IMR-90 (cell line): ENCODE results near the gene BRF1. TPM values are rescaled to one million over a fixed set of nuclear protein-coding genes. Genes with fewer than 3 reads are reported as not detected.

Experiments
- CTCF ChIP-seq: conservative IDR thresholded peaks from 2 replicates; pipeline ENCODE4 v1.5.1; 2012; ENCODE audit warnings: mild to moderate bottlenecking, low read depth, low read length, improper control_type of control experiment
- MAFK ChIP-seq: IDR thresholded peaks from 2 replicates; pipeline ENCODE4 v1.6.1; 2012; ENCODE audit warnings: low read depth, low read length, improper control_type of control experiment
- polyA plus RNA-seq, 3 experiments: library from polyadenylated mRNA; depleted of rRNA; stranded (reverse); fragments of >200 nt; gene quantifications; 2 replicates each; pipeline ENCODE4 v1.2.3, GENCODE V29; 2012; ENCODE audit warnings: low replicate concordance in 1 of 3
- total RNA-seq: library from RNA; depleted of rRNA; stranded (reverse); fragments of >200 nt; gene quantifications from 2 replicates; pipeline ENCODE4 v1.2.3, GENCODE V29; 2012

The BRF1 gene
- total and polyA plus RNA-seq, 2 of the 4 experiments (the other 2 are of a cell fraction) = 12.4 to 16.7 TPM

DNA sequence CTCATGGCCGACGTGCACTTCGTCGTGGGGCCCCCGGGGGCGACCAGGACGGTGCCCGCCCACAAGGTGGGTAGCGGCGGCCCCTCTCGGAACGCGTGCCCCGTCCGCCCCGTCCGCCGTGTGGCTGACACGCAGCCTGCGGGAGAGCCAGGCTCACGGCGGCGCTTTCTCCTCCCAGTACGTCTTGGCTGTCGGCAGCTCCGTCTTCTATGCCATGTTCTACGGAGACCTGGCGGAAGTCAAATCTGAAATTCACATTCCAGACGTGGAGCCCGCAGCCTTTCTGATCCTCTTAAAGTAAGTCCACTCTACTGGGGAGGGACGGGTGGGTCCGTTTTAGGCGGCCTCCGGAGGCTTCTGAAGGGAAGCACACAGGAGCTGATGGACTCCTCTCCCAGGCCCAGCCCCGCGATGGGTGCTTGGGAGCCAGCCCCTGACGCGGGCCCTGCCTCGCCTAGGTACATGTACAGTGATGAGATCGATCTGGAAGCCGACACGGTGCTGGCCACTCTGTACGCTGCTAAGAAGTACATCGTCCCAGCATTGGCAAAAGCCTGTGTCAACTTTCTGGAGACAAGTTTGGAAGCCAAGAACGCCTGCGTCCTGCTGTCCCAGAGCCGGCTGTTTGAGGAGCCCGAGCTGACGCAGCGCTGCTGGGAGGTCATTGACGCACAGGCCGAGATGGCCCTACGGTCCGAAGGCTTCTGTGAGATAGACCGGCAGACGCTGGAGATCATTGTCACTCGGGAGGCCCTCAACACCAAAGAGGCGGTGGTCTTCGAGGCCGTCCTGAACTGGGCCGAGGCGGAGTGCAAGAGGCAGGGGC, 51.4 kb downstream of the BRF1 start (continued):
- TF ChIP-seq CTCF = no peak
- TF ChIP-seq MAFK = no peak
